ENCODE measurements around the gene MCCC1.

DNA sequence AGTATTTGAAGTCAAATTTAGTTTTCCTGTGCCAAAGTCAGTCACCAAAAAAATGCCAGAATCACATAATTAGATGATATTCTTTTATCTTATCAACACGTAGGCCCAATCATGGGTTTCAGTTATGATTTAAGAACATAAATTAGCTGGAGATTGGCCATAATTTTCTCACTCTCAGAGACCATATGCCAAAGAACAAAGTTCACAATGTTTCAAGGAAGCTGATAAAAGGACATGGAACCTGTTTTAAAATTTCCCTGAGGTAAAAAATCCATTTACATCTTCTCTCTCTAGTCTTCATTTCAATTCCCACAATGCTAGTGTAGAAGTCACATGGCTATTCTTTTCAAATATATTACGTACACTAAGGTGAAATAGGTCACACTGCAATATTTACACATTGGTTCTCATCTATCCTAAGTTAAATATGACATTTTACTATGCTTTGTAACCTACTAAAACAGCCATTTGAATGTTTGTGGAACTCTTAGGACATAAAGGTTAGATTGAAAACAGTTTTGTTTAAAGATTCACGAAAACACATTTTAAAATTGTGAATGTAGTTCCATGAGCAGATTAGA is 76.3 kb downstream of the MCCC1 start:
- TF ChIP-seq EZH2phosphoT487 (IDR thresholded peaks at IDR 0.05; ENCODE audit: low read length), result no peak
- TF ChIP-seq, protein P1, sequence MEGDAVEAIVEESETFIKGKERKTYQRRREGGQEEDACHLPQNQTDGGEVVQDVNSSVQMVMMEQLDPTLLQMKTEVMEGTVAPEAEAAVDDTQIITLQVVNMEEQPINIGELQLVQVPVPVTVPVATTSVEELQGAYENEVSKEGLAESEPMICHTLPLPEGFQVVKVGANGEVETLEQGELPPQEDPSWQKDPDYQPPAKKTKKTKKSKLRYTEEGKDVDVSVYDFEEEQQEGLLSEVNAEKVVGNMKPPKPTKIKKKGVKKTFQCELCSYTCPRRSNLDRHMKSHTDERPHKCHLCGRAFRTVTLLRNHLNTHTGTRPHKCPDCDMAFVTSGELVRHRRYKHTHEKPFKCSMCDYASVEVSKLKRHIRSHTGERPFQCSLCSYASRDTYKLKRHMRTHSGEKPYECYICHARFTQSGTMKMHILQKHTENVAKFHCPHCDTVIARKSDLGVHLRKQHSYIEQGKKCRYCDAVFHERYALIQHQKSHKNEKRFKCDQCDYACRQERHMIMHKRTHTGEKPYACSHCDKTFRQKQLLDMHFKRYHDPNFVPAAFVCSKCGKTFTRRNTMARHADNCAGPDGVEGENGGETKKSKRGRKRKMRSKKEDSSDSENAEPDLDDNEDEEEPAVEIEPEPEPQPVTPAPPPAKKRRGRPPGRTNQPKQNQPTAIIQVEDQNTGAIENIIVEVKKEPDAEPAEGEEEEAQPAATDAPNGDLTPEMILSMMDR (IDR thresholded peaks at IDR 0.05; ENCODE audit: low read length), result no peak

All from MM.1S (cell line).